DOHH2 (cell line): ENCODE measurements around the gene SLC25A14.
"Not testable (repeated sequence)": the region's sequence is repeated elsewhere in the genome, so short reads cannot be mapped to it uniquely, and the experiment has no call there.

ENCODE experiments used
- H3F3A ChIP-seq: fragments of 200-600 bp; sonication (generic), shearing (Covaris generic); 2 replicates; pipeline ENCODE4 v1.6.0; 2016; ENCODE audit warnings: antibody characterized with exemption, mild to moderate bottlenecking; ENCODE audit not compliant: control insufficient read depth, insufficient read depth
- H3K27ac ChIP-seq: fragments of 200-600 bp; sonication (generic); 2 replicates; pipeline ENCODE4 v1.5.1; 2014; ENCODE audit warnings: low read depth, mild to moderate bottlenecking, low read length, moderate library complexity
- H3K27me3 ChIP-seq: fragments of 200-600 bp; sonication (generic); 2 replicates; pipeline ENCODE4 v1.6.1; 2014; ENCODE audit warnings: mild to moderate bottlenecking, low read length, mixed read lengths; ENCODE audit not compliant: control insufficient read depth
- H3K36me3 ChIP-seq: fragments of 200-600 bp; sonication (generic); 2 replicates; pipeline ENCODE4 v1.6.1; 2014; ENCODE audit warnings: mild to moderate bottlenecking, low read length, moderate library complexity, mixed read lengths; ENCODE audit not compliant: control insufficient read depth
- H3K4me1 ChIP-seq: fragments of 200-600 bp; sonication (generic); 2 replicates; pipeline ENCODE4 v1.6.1; 2014; ENCODE audit warnings: mild to moderate bottlenecking, low read length, mixed read lengths; ENCODE audit not compliant: control insufficient read depth
- H3K4me2 ChIP-seq: fragments of 200-600 bp; sonication (generic); 2 replicates; pipeline ENCODE4 v1.6.0; 2014; ENCODE audit warnings: mild to moderate bottlenecking, low read length, moderate library complexity
- H3K4me3 ChIP-seq: fragments of 200-600 bp; sonication (generic); 2 replicates; pipeline ENCODE4 v1.5.1; 2014; ENCODE audit warnings: mild to moderate bottlenecking, low read length, mixed read lengths
- H3K79me2 ChIP-seq: fragments of 200-600 bp; sonication (generic); 2 replicates; pipeline ENCODE4 v1.6.1; 2014; ENCODE audit warnings: mild to moderate bottlenecking, low read length, mixed read lengths; ENCODE audit not compliant: control insufficient read depth
- H3K9me2 ChIP-seq: fragments of 200-600 bp; sonication (generic); replicated peaks from 2 replicates; pipeline ENCODE4 v1.6.1; 2014; ENCODE audit warnings: mild to moderate bottlenecking, low read length, mixed read lengths; ENCODE audit not compliant: control insufficient read depth
- H3K9me3 ChIP-seq: fragments of 200-600 bp; sonication (generic); 2 replicates; pipeline ENCODE4 v1.6.1; 2014; ENCODE audit warnings: antibody characterized with exemption, low read length, mixed read lengths; ENCODE audit not compliant: control insufficient read depth, insufficient read depth
- H4K20me1 ChIP-seq: fragments of 200-600 bp; sonication (generic); 2 replicates; pipeline ENCODE4 v1.6.0; 2014; ENCODE audit warnings: low read depth, mild to moderate bottlenecking, antibody characterized with exemption, low read length, moderate library complexity; ENCODE audit not compliant: control insufficient read depth, insufficient read depth
- CTCF ChIP-seq: fragments of 200-600 bp; sonication (generic); IDR thresholded peaks from one replicate; pipeline ENCODE4 v1.5.1; 2014; ENCODE audit warnings: antibody characterized with exemption, mild to moderate bottlenecking, low read depth, low read length; ENCODE audit not compliant: poor library complexity, severe bottlenecking
- EZH2phosphoT487 ChIP-seq: fragments of 200-600 bp; sonication (generic); IDR thresholded peaks from 2 replicates; pipeline ENCODE4 v1.6.1; 2017; ENCODE audit warnings: borderline replicate concordance, mild to moderate bottlenecking, antibody characterized with exemption, low read length, moderate library complexity, mixed read lengths

Gene SLC25A14

DNA sequence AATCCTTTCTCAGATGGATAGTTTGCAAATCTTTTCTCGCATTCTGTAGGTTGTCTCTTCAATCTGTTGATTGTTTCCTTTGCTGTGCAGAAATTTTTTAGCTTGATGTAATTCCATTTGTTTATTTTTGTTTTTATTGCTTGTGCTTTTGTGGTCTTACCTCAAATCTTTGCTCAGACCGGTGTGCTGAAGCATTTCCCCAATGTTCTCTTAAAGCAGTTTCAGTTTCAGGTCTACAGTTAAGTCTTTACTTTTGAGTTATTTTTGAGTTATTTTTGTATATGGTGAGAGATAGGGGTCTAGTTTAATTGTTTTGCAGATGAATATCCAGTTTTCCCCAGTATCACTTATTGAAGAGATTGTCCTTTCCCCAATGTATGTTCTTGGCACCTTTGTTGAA is 18.2 kb upstream of the SLC25A14 start:
- no peaks in the 10 kb centered on the region for H4K20me1 ChIP-seq
- no peak for TF ChIP-seq EZH2phosphoT487
- TF ChIP-seq CTCF, result no peak
- H3K4me3 ChIP-seq, result peak overlapping the region; percentile 33

GRCh38 chrX:130330146-130330545 is 9.6 kb upstream of the SLC25A14 start:
- Histone ChIP-seq H3K27me3 (no peaks in the 10 kb centered on the region), H3K36me3 (no peaks in the 10 kb centered on the region), H3K27ac (no peak overlapping the region), H3F3A (no peaks in the 10 kb centered on the region), H3K4me2 (no peak overlapping the region), H3K4me3 (no peak overlapping the region), H3K79me2 (no peaks in the 10 kb centered on the region), H3K9me2 (no peaks in the 10 kb centered on the region), H3K4me1 (no peaks in the 10 kb centered on the region), H3K9me3 (no peaks in the 10 kb centered on the region), H4K20me1 (no peaks in the 10 kb centered on the region)
- TF ChIP-seq CTCF (no peak), EZH2phosphoT487 (no peak)

More for the DNA sequence above, 18.2 kb upstream of the SLC25A14 start:
- Histone ChIP-seq H3K79me2 (no peaks in the 10 kb centered on the region), H3K9me3 (peaks cover 5% of the 10 kb centered on the region; the same call in 1 of the 2 replicates), H3K4me2 (peak overlapping the region; percentile 37), H3F3A (no peaks in the 10 kb centered on the region), H3K27ac (peak overlapping the region; percentile 40), H3K36me3 (no peaks in the 10 kb centered on the region), H3K4me1 (peaks cover 17% of the 10 kb centered on the region), H3K9me2 (no peaks in the 10 kb centered on the region), H3K27me3 (no peaks in the 10 kb centered on the region)

- Histone ChIP-seq H3K27ac (no peak overlapping the region), H3K9me2 (no peaks in the 10 kb centered on the region), H3F3A (no peaks in the 10 kb centered on the region), H3K27me3 (no peaks in the 10 kb centered on the region), H3K4me2 (no peak overlapping the region), H3K4me3 (no peak overlapping the region), H3K9me3 (no peaks in the 10 kb centered on the region), H3K79me2 (no peaks in the 10 kb centered on the region), H3K36me3 (no peaks in the 10 kb centered on the region), H3K4me1 (no peaks in the 10 kb centered on the region), H4K20me1 (no peaks in the 10 kb centered on the region)
- TF ChIP-seq CTCF (peak; percentile 69), EZH2phosphoT487 (no peak)
These were observed 9.0 kb upstream of the SLC25A14 start for GRCh38 chrX:130330706-130331105.

- Histone ChIP-seq H3K27me3 (no peaks in the 10 kb centered on the region), H3K79me2 (no peaks in the 10 kb centered on the region), H3F3A (no peaks in the 10 kb centered on the region), H3K4me2 (no peak overlapping the region), H3K36me3 (no peaks in the 10 kb centered on the region), H3K4me3 (no peak overlapping the region), H3K4me1 (peaks cover 12% of the 10 kb centered on the region), H3K9me3 (no peaks in the 10 kb centered on the region), H3K9me2 (no peaks in the 10 kb centered on the region), H3K27ac (no peak overlapping the region), H4K20me1 (no peaks in the 10 kb centered on the region)
- TF ChIP-seq CTCF (no peak), EZH2phosphoT487 (no peak)
These were observed 3.2 kb upstream of the SLC25A14 start for GRCh38 chrX:130336531-130336930.

DNA sequence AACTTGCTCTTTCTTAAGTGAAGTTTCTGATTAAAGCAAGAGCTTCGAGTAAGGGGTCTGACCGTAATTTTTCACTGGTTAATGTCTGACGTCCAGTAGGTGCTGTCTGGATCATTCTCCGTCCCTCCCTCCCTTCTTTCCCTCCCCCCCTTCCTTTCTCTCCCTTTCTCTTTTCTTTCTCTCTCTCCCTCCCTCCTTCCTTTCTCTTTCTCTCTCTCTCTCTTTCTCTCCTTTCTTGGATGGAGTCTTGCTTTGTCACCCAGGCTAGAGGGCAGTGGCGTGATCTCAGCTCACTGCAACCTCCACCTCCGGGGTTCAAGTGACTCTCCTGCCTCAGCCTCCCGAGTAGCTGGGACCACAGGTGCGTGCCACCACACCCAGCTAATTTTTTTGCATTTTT is 850 bp upstream of the SLC25A14 start:
- H3F3A ChIP-seq, H4K20me1 ChIP-seq, H3K9me3 ChIP-seq, H3K9me2 ChIP-seq, H3K79me2 ChIP-seq, H3K36me3 ChIP-seq, H3K27me3 ChIP-seq, H3K27ac ChIP-seq: not testable (repeated sequence)
- peak overlapping the region; percentile 85 for H3K4me3 ChIP-seq
- H3K4me1 ChIP-seq, result peaks cover 12% of the 10 kb centered on the region
- peak overlapping the region; percentile 95 for H3K4me2 ChIP-seq
